ENCODE results near the gene TFF3.

GRCh38 chr21:42361286-42361685 lies 46.1 kb upstream of the TFF3 start:
- TF ChIP-seq CTCF (IDR thresholded peaks at IDR 0.05) (no peak), POLR2AphosphoS5 (IDR thresholded peaks at IDR 0.05) (no peak), POLR2A (IDR thresholded peaks at IDR 0.05) (no peak)

Data from suprapubic skin (tissue), 4 donors.